HG03521 (cell line): Measurements from ENCODE around the gene RPL32.
"Not testable (repeated sequence)": the region's sequence is repeated elsewhere in the genome, so short reads cannot be mapped to it uniquely, and the experiment has no call there.

Experiments used
- ATAC-seq: cut with Tn5 transposase; IDR thresholded peaks from one replicate; pipeline ENCODE4 v1.9.1; 2021; ENCODE audit warnings: mild to moderate bottlenecking, moderate library complexity; ENCODE audit not compliant: unreplicated experiment

Gene RPL32

DNA sequence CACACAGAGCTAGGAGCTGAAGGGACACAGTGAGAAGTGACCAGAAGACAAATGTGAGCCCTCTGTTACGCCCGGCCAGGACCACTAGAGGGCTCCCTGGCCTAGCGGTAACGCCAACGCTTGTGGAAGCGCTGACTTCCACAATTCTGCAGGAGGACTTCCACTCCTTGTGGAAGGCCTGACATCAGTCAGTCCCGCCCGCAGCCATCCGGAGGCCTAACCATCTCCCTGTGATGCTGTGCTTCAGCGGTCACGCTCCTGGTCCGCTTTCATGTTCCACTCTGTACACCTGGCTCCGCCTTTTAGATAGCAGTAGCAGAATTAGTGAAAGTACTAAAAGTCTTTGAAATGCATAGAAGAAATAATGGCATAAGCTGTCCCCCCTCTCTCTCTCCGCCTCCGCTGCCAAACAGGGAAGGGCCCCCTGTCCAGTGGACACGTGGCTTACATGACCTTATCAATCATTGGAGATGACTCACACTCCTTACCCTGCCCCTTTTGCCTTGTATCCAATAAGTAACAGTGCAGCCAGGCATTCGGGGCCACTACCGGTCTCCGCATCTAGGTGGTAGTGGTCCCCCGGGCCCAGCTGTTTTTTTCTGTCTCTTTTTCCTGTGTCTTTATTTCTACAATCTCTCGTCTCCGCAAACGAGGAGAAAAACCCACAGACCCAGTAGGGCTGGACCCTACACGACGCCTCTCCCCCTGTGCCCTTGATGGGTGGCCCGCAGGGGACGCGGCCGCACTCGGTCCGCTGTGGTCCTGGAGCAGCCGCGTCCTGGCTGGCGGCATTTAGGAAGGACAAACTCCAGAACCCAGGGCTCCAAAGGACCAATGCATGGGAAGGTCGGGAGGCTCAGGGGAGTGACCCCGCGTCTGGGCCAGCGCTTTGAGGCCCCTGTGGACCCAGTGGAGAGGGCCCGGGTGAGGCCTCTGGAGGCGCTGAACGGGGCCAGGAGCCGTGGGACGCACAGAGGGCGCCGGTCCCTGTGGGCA lies 27.0 kb upstream of the RPL32 start:
- peak; percentile 45 for ATAC-seq

DNA sequence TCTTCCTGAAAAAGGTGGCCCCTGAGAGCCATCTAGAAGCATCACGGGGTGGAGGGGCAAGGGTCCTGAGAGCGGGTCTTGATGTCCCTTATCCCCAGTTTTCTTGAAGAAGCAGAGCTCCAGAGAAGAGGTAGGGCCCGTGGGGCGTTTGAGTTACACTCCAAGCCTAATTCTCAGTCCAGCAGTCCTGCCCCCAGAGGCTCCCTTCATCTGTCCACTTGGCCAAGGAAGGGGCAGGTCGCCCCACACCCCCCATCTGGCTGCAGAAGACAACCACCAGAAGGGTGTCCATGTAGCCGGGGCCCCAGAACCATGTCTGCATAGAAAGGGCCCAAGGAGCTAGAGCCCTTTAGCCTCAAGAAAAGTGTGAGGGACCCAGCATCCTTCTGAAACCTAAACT lies 25.5 kb upstream of the RPL32 start:
- ATAC-seq: no peak

DNA sequence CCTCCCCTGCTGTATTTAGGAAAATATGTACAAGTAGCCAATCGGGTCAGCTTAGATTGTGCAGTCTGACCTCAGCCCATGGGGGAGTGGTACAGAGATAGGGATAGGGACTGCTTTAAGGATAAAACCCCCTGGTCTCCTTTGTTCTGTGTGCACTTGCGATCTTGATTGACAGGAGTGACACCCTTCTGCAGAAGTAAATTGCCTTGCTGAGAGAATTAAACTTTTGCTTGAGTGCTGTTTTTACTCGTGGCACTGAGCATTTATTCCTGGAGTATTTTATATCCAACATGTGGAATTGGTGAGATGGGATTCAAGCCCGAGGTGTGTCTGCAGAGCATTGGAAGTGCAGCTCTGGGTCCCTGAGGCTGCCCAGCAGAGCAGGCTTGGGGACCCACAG lies 23.9 kb upstream of the RPL32 start:
- ATAC-seq: no peak

DNA sequence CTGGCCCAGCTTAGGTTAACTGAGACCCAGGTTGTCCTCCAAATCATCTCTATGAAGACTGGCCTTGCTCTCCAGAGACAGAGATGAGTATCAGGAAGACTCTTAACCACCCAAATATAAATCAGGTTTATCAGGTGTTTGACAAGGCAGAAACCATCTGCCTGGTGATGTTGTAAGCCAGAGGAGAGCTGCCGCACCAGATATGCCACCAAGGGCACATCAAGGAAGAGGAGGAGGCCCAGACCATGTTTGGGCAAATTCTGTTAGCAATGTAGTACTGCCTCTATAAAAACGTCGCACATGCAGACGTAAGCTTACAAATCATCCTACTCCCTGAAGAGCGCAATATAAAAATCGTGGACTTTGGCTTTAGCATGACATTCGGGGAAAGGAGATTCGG lies 21.0 kb upstream of the RPL32 start:
- ATAC-seq: no peak

DNA sequence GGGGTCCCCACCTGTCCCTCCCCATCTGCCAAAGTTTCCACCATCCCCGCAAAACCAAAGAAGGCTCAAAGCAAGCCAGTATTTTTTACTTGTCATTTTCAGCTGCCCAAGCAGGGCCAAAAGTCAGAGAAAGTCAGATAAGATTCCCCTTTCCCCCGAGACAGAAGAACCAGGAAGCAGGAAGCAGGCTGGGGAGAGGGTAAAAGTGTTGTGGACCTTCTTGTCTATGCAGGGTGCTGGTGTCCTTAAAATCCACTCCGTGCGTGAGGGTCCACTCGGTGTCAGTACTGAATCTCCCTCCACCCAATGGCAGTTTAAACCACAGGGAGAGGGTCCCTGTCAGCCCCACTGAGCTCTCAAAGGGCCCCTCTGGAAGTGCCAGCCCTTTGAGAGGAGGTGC lies 20.2 kb upstream of the RPL32 start:
- no peak for ATAC-seq

DNA sequence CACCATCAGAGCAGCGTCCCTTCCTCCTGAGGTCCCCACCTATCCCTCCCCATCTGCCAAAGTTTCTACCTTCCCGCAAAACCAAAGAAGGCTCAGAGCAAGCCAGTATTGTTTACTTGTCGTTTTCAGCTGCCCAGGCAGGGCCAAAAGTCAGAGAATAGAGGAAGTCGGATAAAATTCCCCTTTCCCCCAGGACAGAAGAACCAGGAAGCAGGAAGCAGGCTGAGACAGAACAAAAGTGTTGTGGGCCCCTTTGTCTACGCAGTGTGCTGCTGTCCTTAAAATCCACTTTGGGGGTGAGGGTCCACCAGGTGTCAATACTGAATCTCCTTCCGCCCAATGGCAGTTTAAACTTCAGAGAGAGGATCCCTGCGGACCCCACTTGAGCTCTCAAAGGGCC lies 18.5 kb upstream of the RPL32 start:
- no peak for ATAC-seq

DNA sequence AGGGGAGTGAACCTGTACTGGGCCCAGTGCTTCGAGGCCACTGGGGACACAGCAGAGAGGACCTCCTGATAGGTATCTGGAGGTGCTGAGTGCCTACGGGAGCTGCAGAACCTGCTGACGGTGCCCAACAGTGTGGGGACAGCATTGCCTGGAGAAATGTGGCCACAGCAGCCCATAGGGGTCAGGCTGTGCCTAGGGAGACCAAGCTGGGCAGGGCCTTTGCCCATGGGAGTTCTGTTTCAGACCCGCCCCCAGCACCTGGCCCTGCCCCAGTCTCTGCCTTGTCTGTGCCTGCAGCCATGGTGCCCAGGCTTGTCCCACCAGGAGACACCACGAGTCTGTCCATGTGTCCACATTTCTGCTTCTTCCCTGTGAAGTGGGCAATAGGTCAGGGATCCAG lies 15.3 kb upstream of the RPL32 start:
- no peak for ATAC-seq

DNA sequence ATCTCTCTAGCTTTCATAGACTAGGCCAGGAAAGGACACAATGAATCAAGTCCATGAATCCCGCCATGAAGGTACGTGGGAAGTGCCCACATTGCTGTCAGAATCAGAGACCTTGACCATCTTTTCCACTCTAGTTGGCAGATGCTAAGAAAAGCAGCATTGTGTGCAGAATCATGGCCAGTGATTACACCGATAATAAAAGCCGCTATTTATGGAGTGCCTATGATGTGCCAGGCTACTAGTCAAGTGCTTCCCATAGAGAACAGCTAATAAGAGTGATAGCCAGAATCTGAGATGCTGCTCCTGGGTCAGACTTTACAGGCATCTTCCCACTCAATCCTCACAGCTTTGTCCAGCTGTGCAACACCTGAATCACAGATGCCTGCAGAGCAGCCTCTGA lies 13.2 kb upstream of the RPL32 start:
- no peak for ATAC-seq

DNA sequence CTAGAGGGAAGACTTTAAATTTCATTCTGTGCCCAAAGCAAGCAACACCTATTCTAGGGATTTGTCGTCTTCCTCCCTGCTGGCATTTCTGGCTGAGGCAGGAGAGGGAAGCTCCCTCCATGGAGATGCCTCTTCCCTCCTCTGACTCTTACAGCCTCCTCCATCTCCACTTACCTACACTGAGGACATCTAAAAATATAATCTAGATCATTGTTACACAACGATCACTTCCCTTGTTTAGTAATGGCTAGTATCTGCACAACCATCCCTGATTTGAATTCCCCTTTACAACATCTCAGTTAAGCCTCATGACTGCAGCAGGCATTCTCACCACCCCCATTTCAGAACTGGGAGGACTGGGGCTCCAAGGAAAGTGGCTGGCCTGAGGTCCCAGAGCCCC lies 12.5 kb upstream of the RPL32 start:
- not testable (repeated sequence) for ATAC-seq

DNA sequence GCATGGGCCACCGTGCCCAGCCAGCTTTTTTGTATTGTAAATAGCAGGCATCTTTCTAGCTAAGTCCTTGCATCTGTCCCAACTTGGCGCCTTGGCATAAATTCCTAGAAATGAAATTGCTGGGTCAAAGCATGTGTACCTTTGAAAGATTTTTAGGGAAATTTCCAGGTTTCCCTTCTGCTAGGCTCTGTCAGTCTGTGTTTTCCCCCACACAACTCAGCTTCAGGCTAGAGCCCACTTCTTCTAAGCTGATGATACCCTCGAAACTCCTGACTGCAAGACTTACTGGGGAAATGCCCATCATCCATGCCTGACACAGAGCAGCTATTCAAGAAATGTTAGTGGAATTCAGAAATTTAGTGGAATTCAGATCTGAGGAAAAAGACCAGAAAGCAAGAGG lies 10.8 kb upstream of the RPL32 start:
- ATAC-seq: no peak

DNA sequence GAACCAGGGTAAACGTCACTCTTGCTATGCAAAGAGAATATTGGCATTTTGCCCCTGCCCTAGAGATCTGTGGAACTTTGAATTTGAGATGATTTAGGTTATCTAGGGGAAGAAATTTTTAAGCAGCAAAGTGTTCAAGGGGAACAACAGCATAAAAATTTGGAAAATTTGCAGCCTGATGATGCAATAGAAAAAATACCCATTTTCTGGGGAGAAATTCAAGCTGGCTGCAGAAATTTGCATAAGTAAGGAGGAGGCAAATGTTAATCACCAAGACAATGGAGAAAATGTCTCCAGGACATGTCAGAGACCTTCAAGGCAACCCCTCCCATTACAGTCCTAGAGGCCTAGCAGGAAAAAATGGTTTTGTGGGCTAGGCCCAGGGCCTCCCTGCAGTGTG lies 4.4 kb upstream of the RPL32 start:
- ATAC-seq: no peak

DNA sequence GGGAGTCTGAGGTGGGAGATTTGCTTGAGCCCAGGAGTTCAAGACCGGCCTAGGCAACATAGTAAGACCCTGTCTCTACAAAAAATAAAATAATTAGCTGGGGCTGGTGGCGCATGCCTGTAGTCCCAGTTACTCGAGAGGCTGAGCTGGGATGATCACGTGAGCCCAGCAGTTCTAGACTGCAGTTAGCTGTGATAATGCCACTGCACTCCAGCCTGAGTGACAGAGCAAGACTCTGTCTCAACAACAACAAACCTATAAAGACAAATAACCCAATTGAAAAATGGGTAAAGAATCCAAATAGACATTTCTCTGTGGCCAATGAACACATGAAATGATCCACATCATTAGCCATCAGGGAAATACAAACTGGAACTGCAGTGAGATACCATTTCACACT lies 1.1 kb upstream of the RPL32 start:
- no peak for ATAC-seq

DNA sequence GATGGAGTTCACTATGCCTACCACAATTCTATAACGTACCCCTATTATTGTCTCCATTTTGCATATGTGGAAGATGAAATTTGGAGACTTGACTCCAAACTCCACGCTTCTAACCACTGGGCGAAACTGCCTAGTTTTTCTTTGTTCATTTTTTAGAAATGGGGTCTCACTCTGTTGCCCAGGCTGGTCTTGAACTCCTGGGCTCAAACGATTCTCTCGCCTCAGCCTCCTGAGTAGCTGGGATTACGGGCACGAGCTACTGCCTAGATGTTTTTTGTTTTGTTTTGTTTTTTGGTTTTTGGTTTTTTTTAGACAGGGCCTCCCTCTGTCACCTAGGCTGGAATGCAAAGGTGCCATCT lies 584 bp upstream of the RPL32 start:
- ATAC-seq: peak; percentile 5

DNA sequence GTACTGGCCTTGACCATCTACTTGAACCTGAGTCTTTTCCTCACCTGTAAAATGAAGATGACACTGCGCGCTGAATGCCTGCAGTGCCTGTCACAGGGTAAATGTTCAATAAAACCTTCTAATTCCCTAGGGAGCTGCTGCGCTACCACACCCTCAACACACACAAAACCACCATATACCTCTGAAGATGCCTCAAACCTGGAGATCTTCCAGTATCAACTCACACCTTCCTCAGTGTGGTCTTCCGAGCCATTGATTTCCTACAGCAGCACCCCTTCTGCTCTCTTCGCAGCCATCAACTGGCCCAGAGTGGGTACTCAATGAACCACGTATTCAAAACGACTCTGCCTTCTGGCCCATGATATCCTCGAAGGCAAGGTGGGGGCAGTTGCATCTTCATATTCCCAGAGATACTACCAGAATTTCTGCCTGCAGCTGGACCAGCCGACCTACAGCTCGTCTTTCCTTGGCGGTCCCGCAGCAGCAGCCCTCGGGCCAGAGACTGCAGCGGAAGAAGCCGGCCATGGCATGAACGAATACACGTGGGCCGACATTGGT lies 695 bp downstream of the RPL32 start:
- ATAC-seq: peak; percentile 28

DNA sequence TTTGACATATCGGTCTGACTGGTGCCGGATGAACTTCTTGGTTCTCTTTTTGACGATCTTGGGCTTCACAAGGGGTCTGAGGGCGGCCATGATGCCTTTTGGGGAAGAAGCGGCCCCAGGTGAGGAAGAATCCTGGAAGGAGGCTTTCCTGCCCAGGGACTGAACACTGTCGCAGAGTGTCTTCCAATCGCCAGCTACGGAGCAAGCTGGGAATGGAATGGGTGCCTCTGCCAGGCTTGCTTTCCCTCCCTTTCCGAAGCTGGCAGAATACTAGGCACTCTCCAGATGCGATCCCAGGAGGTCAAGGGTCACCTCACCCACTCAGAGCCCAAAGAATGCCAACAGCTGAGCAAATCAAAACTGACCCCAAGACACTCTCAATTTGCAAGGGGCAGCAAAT lies 1.2 kb downstream of the RPL32 start:
- ATAC-seq: not testable (repeated sequence)

DNA sequence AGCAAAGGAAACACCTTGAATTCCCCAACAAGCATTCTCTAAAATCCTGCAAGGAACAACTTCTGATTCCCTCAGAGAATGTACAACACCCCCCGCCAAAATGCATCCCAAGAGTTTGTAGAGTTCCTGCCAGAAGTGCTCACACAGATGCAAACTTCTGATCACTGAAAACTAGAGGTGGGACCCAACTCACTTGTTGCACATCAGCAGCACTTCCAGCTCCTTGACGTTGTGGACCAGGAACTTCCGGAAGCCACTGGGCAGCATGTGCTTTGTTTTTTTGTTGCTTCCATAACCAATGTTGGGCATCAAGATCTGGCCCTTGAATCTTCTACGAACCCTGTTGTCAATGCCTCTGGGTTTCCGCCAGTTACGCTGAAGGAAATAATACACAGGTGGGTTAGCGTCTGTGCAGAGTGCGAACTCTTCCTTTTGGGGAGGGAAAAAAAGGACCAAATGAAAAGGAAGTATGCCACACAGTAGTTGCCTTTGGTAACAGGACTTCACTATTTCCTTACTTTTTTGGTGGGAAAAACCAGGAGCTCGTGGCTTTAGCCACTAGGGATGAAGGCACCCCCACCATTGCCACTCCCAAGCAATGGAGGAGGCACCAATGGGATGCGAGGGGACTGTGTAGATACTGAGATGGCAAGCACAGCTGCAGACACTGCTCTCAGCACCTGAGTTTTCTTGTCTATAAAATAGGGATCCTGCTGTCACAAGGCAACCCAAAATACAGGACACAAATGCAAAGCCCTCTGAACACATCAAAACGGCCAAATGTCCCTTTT lies 2.0 kb downstream of the RPL32 start:
- no peak for ATAC-seq

DNA sequence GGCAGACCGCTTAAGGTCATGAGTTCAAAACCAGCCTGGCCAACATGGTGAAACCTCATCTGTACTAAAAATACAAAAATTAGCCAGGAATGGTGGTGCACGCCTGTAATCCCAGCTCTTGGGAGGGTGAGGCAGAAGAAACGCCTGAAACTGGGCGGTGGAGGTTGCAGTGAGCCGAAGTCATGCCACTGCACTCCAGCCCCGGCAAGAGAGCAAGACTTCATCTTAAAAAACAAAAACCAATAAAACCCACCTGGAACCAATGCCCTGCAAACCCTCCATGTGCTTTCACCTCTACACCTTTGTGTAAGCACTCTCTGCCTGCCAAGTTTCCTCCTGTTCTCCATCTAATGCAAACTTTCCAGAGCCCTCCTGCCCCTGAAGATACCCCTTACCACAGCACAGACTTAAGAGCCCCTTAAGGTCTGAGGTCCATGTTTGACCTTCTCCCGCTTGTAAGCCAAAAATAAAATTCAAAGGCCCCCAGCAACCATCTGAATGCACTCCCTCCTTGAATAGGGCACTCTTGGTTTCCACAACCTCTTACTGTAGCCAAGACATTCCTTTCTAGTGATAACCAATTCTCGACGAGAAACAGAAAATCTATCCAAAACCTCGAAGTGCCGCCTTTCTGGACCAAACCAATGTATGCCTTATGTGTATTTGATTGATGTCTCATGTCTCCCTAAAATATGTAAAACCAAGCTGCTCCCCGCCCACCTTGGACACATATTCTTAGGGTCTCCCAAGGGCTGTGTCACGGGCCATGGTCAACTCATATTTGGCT lies 3.0 kb downstream of the RPL32 start:
- ATAC-seq: no peak

DNA sequence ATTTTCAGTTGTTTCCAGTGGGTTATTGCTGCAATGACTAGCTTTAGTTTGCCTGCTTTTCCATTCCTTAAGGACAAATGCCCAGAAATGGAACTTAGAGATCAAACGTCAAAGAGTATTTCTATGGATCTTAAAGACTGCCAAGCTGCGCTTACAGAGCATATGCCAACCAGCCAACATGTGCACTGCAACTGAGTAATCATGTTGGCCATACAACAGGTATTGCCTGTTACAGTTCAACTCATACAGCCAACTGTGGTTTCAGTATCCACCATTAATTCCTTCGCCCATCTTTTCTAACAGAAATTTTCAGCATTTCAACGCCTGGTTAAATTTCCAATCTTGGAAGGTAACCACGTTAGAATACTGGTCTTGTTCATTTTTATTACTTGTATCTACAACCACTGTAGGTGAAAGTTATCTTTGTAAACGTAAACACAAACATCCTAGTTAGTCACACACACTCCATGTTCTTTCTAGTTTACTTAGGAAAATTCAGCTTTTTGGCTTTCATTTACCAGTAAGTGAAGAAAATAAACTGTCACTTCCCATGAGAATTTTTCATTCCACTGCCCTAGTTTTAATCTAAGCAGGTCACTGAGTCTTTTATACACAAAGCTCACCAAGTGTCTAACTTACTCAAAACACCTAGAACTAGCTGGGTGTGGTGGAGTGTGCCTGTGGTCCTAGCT lies 3.9 kb downstream of the RPL32 start:
- ATAC-seq: no peak

DNA sequence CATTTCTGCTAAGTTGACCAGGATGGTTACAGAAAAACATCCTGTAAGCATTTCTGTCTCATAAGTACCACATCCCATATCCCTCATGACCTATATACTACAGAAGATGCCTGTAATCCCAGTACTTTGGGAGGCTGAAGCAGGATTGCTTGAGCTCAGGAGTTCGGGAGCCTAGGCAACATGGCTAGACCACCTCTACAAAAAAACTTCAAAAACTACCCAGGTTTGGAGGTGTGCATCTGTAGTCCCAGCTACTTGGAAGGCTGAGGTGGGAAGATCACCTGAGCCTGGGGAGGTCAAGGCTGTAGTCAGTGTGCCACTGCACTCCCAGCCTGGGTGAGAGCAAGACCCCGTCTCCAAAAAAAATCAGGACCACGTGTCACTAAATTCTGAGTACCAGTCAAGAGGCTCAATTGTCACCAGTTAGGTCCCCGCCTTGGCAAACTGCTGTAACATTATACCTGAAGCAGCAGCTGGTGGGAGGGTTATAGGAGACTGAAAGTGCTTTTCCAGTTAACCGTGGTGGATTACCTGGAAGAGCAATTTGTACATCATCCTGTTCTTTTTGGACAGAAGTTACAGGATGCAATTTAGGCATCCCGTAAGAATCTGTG lies 6.2 kb downstream of the RPL32 start:
- ATAC-seq: no peak
